Calu3 (cell line): Measurements from ENCODE around the gene ZCCHC24. TPM values are rescaled to one million over a fixed set of nuclear protein-coding genes. Genes with fewer than 3 reads are reported as not detected.

ENCODE experiments used
- BruUV-seq: library from RNA; stranded (reverse); fragments of 400-500 nt; replicated peaks from 2 replicates; lab custom pipeline; 2021; lab: Mats Ljungman, UMichigan
- CTCF ChIA-PET: fragments of 300-600 bp; sonication (Branson Sonifier 250); formaldehyde crosslinking; loops from one replicate; lab custom pipeline; 2022; ENCODE audit warnings: antibody characterized with exemption; lab: Charles Lee
- DNase-seq: peaks from one replicate; pipeline ENCODE4 v3.0.0; 2022
- H3K27ac Mint-ChIP-seq: one replicate; pipeline ENCODE4 v1.8.0; 2022; ENCODE audit warnings: mixed read lengths; ENCODE audit not compliant: unreplicated experiment
- H3K27me3 Mint-ChIP-seq: one replicate; pipeline ENCODE4 v1.8.0; 2022; ENCODE audit warnings: mixed read lengths; ENCODE audit not compliant: unreplicated experiment
- H3K36me3 Mint-ChIP-seq: one replicate; pipeline ENCODE4 v1.8.0; 2022; ENCODE audit warnings: mild to moderate bottlenecking, moderate library complexity, mixed read lengths; ENCODE audit not compliant: insufficient read depth, unreplicated experiment
- H3K4me1 Mint-ChIP-seq: one replicate; pipeline ENCODE4 v1.8.0; 2022; ENCODE audit warnings: mild to moderate bottlenecking, low read depth, mixed read lengths; ENCODE audit not compliant: unreplicated experiment
- H3K4me3 Mint-ChIP-seq: one replicate; pipeline ENCODE4 v1.8.0; 2022; ENCODE audit warnings: mild to moderate bottlenecking, low read depth, moderate library complexity, mixed read lengths; ENCODE audit not compliant: unreplicated experiment
- H3K9me3 Mint-ChIP-seq: one replicate; pipeline ENCODE4 v1.8.0; 2022; ENCODE audit warnings: low read depth, mixed read lengths; ENCODE audit not compliant: unreplicated experiment
- intact Hi-C: fragments of 100-400 bp; cut with micrococcal nuclease; formaldehyde crosslinking; loops from one replicate; pipeline ENCODE4 v1.10.0; 2022; ENCODE audit not compliant: unreplicated experiment
- total RNA-seq: library from RNA; stranded (reverse); gene quantifications from 2 replicates; pipeline ENCODE4 v1.2.3, GENCODE V29; 2022
- TF ChIP-seq, protein P1 (sequence below): fragments of 200-600 bp; IDR thresholded peaks from one replicate; pipeline ENCODE4 v1.8.0; 2022; ENCODE audit warnings: antibody characterized with exemption; ENCODE audit not compliant: unreplicated experiment

The ZCCHC24 gene
- total RNA-seq, 1 experiment from 2014 or later, result 1.4 TPM

DNA sequence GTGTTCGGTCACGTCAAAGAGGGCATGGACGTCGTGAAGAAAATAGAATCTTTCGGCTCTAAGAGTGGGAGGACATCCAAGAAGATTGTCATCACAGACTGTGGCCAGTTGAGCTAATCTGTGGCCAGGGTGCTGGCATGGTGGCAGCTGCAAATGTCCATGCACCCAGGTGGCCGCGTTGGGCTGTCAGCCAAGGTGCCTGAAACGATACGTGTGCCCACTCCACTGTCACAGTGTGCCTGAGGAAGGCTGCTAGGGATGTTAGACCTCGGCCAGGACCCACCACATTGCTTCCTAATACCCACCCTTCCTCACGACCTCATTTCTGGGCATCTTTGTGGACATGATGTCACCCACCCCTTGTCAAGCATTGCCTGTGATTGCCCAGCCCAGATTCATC is 91.7 kb downstream of the ZCCHC24 start:
- CTCF ChIA-PET, result no interaction called here
- no peak overlapping the region for H3K4me3 Mint-ChIP-seq
- no TSS peak for BruUV-seq
- H3K36me3 Mint-ChIP-seq, result peaks cover 32% of the 10 kb centered on the region
- TF ChIP-seq, protein P1, sequence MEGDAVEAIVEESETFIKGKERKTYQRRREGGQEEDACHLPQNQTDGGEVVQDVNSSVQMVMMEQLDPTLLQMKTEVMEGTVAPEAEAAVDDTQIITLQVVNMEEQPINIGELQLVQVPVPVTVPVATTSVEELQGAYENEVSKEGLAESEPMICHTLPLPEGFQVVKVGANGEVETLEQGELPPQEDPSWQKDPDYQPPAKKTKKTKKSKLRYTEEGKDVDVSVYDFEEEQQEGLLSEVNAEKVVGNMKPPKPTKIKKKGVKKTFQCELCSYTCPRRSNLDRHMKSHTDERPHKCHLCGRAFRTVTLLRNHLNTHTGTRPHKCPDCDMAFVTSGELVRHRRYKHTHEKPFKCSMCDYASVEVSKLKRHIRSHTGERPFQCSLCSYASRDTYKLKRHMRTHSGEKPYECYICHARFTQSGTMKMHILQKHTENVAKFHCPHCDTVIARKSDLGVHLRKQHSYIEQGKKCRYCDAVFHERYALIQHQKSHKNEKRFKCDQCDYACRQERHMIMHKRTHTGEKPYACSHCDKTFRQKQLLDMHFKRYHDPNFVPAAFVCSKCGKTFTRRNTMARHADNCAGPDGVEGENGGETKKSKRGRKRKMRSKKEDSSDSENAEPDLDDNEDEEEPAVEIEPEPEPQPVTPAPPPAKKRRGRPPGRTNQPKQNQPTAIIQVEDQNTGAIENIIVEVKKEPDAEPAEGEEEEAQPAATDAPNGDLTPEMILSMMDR, result no peak
- no peak for DNase-seq
- H3K4me1 Mint-ChIP-seq, result no peaks in the 10 kb centered on the region
- H3K9me3 Mint-ChIP-seq, result no peaks in the 10 kb centered on the region
- intact Hi-C loops, result no loop called here
- H3K27me3 Mint-ChIP-seq, result no peaks in the 10 kb centered on the region
- no peak overlapping the region for H3K27ac Mint-ChIP-seq

DNA sequence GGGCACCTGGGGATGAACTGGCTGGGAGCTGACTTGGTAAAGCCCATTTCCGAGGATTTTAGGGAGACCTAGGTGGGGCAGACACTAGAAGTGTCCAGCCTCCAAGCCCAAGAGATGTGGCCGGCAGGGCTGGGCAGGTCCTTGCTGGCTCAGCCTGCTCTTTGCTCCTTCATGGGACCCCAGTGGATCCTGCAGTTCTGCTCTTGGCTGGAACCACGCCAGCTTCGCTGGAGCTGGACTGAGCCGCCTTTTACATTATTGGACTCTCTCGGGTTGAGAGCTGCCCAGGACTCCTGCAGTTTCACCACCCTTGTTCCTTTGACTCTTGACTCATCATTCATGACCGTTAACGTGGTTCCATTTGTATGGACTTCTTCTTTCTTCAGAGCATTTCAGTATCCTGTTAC is 92.4 kb downstream of the ZCCHC24 start:
- peaks cover 40% of the 10 kb centered on the region for H3K36me3 Mint-ChIP-seq
- BruUV-seq, result no TSS peak
- CTCF ChIA-PET, result no interaction called here

DNA sequence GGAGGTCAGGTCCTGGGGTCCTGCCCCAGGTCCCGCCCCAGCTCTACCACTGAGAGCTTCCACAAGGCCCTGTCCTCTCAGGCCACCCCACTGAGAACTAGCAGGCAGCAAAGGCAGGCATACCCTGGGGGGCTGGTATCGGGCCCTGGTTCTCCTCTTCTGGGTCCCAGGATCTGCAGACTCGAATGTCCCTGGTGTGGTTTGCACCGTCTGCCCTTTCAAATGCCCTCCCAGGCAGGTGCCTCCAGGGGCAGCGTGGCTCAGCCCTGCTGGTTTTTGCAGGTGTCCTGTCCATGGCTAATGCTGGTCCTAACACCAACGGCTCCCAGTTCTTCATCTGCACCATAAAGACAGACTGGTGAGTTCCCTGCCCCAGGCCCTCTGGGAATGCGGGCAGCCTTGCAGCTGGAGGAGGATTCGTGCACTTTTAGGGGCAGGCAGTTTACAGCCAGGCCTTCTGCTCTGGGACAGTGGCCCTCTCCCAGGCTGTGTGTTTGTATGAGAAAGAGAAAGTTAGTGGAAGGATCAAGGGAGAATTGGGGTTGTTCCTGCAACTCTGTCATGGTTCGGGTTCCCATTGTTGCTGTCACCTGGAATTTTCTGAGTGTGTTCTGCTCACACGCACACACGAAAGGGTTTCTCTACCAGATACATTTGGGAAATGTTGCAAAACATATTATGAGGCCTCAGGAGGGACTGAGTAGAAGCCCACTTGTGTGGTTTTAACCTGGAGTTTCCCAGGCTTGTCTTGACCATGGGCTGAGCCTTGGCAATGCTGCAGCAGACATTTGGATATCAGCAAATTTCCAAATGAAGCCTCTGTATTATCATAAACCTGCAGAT is 93.2 kb downstream of the ZCCHC24 start:
- TF ChIP-seq, protein P1, result no peak
- CTCF ChIA-PET, result no interaction called here
- Mint-ChIP-seq H3K36me3 (peaks cover 47% of the 10 kb centered on the region), H3K27ac (no peak overlapping the region), H3K9me3 (no peaks in the 10 kb centered on the region), H3K27me3 (no peaks in the 10 kb centered on the region), H3K4me1 (no peaks in the 10 kb centered on the region), H3K4me3 (no peak overlapping the region)
- BruUV-seq, result no TSS peak
- intact Hi-C loops, result no loop called here
- DNase-seq, result no peak

More for the DNA sequence above, 92.4 kb downstream of the ZCCHC24 start:
- intact Hi-C loops, result no loop called here
- no peaks in the 10 kb centered on the region for H3K4me1 Mint-ChIP-seq
- DNase-seq, result no peak
- H3K27me3 Mint-ChIP-seq, result no peaks in the 10 kb centered on the region
- no peak overlapping the region for H3K4me3 Mint-ChIP-seq
- H3K27ac Mint-ChIP-seq, result no peak overlapping the region
- no peaks in the 10 kb centered on the region for H3K9me3 Mint-ChIP-seq
- TF ChIP-seq, protein P1, result no peak

DNA sequence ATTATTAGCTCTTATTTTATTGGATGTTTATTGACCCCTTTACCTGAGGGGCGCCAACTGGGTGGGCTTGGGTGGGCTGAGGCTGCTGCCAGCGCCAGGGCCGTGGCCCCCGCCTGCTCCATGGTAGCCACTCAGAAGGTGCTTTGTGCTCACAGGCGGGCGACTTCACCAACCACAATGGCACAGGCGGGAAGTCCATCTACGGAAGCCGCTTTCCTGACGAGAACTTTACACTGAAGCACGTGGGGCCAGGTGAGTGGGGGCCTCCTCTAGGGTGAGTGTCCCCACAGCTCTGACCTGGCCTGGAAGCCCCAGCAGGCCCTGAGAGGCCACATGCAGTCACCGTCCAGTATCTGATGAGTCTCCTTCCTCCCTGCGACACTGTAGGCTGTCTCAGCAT is 94.1 kb downstream of the ZCCHC24 start:
- no peak for DNase-seq
- TF ChIP-seq, protein P1, result no peak
- Mint-ChIP-seq H3K27ac (no peak overlapping the region), H3K27me3 (no peaks in the 10 kb centered on the region), H3K9me3 (no peaks in the 10 kb centered on the region), H3K36me3 (peaks cover 51% of the 10 kb centered on the region), H3K4me1 (no peaks in the 10 kb centered on the region), H3K4me3 (no peak overlapping the region)
- CTCF ChIA-PET, result interaction anchor here (0.6 to 1.2 kb wide), 4 partner anchors 17 to 1131 kb away, joined by 3 to 6 read pairs (median 4); no protein-coding TSS in a partner anchor
- no TSS peak for BruUV-seq
- intact Hi-C loops, result no loop called here
